ENCODE measurements around the gene DNPEP. TPM values are rescaled to one million over a fixed set of nuclear protein-coding genes. Genes with fewer than 3 reads are reported as not detected.

DNPEP gene
- total and polyA plus RNA-seq, 2 donors (not counting 3 experiments of a cell fraction or from before 2014, with no cell fraction given), result 40.4 to 77.5 TPM

- ChIA-PET CTCF (no interaction called here), POLR2A (no interaction called here)
- no TSS peak for BruUV-seq (replicated peaks)
- Histone ChIP-seq H3K79me2 (ENCODE audit: control insufficient read depth, insufficient read depth, low read length) (no peaks in the 10 kb centered on the region), H4K20me1 (replicated peaks; ENCODE audit: control insufficient read depth, extremely low read depth, insufficient read depth, low read length) (no peaks in the 10 kb centered on the region), H3K9ac (replicated peaks; ENCODE audit: extremely low read depth, insufficient read depth, low read length) (no peak overlapping the region), H3K4me3 (replicated peaks in 1 of 3; ENCODE audit: insufficient read depth in 1 of 3, low read depth in 1 of 3, low read length in 3 of 3) (no peak overlapping the region), H3K9me3 (replicated peaks; ENCODE audit: control insufficient read depth, insufficient read depth, low read length) (no peaks in the 10 kb centered on the region), H3K9me1 (replicated peaks; ENCODE audit: control insufficient read depth, extremely low read depth, insufficient read depth, low read length) (no peaks in the 10 kb centered on the region), H3K27me3 (ENCODE audit: control insufficient read depth in 2 of 2, insufficient read depth in 2 of 2, low read length in 2 of 2) (peaks cover 18 to 25% of the 10 kb centered on the region in 2 experiments), H3K27ac (ENCODE audit: insufficient read depth, low read depth, low read length) (no peak overlapping the region), H2AFZ (ENCODE audit: low read depth, low read length) (no peak overlapping the region), H3K4me2 (ENCODE audit: insufficient read depth, low read length) (no peak overlapping the region), H3K4me1 (ENCODE audit: control insufficient read depth, extremely low read depth, insufficient read depth, low read length) (no peaks in the 10 kb centered on the region), H3K36me3 (ENCODE audit: control insufficient read depth in 2 of 2, extremely low read depth in 1 of 2, insufficient read depth in 2 of 2, low read length in 2 of 2) (no peaks in the 10 kb centered on the region)
- DNase-seq (ENCODE audit: low read depth, low spot score) (no peak), FAIRE-seq (no peak)
- dilution Hi-C loops (cut with MboI; ENCODE audit: extremely low pct_ligation_motif_present, low sequenced_read_pairs), result no loop called here
- TF ChIP-seq, protein P1, sequence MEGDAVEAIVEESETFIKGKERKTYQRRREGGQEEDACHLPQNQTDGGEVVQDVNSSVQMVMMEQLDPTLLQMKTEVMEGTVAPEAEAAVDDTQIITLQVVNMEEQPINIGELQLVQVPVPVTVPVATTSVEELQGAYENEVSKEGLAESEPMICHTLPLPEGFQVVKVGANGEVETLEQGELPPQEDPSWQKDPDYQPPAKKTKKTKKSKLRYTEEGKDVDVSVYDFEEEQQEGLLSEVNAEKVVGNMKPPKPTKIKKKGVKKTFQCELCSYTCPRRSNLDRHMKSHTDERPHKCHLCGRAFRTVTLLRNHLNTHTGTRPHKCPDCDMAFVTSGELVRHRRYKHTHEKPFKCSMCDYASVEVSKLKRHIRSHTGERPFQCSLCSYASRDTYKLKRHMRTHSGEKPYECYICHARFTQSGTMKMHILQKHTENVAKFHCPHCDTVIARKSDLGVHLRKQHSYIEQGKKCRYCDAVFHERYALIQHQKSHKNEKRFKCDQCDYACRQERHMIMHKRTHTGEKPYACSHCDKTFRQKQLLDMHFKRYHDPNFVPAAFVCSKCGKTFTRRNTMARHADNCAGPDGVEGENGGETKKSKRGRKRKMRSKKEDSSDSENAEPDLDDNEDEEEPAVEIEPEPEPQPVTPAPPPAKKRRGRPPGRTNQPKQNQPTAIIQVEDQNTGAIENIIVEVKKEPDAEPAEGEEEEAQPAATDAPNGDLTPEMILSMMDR (IDR thresholded peaks at IDR 0.05; ENCODE audit: extremely low read depth in 1 of 2, insufficient read depth in 1 of 2, low read depth in 1 of 2, low read length in 2 of 2), result no peak
- TF ChIP-seq POLR2A (IDR thresholded peaks at IDR 0.05; ENCODE audit: low read depth, low read length), result no peak
- TF ChIP-seq POLR2AphosphoS5 (IDR thresholded peaks at IDR 0.05; ENCODE audit: insufficient read depth, low read depth, low read length), result no peak
- no peak for TF ChIP-seq GATA2 (IDR thresholded peaks at IDR 0.05; ENCODE audit: insufficient read depth, insufficient read length, low read depth, low read length)
- no peak for TF ChIP-seq EZH2 (IDR thresholded peaks at IDR 0.05; ENCODE audit: borderline replicate concordance, low read depth, low read length, severe bottlenecking)
- TF ChIP-seq JUN (IDR thresholded peaks at IDR 0.05; ENCODE audit: borderline replicate concordance, insufficient read depth, insufficient read length, low read depth), result no peak
- intact Hi-C loops (cut with micrococcal nuclease), result no loop called here
Observed at GRCh38 chr2:219331560-219332213, 56.0 kb downstream of the DNPEP start.
